HFF-Myc (cell line): ENCODE results near the gene LCLAT1.
A peak's percentile ranks its signal among the peaks of the same experiment; 100 is the strongest.

ENCODE experiments used
- DNase-seq: peaks from one replicate; pipeline ENCODE4 v3.0.0-alpha.2; 2011; ENCODE audit warnings: low read depth; ENCODE audit errors: extremely low read depth
- H3K4me3 ChIP-seq: replicated peaks from 2 replicates; pipeline ENCODE4 v1.5.1; 2011; ENCODE audit warnings: low read depth, mild to moderate bottlenecking, control low read depth, low read length
- TF ChIP-seq, protein P1 (sequence below): IDR thresholded peaks from 2 replicates; pipeline ENCODE4 v1.5.1; 2012; ENCODE audit warnings: mild to moderate bottlenecking, low read depth, low read length, control low read depth; ENCODE audit errors: missing control alignments

LCLAT1 gene

DNA sequence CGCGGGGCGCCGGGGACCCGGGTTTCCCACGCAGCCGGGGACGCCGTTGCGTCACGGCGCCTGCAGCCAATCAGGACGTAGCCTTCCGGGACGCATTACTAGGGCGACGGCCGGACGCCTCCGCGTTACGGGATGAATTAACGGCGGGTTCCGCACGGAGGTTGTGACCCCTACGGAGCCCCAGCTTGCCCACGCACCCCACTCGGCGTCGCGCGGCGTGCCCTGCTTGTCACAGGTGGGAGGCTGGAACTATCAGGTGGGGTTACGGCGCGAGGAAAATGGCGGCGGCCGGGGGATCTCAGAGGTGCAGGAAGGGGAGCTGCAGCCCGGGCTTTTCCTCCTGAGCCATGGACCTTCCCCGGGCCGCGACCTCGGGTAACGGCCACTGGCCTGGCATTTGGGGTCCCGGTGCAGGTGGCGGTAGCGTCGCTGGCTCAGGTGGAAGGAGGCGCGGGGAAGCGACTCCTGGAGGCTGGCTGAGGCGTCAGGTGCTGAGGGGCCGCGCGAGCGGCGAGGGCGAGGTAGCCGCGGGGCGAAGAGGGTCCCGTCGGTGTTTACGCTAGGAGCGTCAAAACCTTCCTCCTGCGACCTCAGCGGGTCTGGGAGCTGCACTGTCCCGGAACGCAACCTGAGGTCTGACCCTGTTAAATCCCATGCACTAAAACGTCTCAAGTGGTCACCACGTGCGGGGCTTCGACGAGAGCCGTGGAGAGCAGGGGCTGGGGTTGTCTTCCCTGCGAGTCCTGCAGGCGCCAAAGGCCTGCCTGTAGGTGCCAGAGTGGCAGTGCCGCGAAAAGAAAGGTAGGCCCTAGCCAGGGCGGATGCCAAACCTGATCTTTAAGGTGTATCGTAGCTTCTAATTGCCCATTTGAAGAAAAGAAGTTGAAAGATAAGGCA, at the start of gene LCLAT1:
Gene LCLAT1 (plus strand): TSS at position 98 of the 897 bp plus-strand sequence. CDS start 78,345 bp downstream, outside the sequence.
- peak within 1 kb of the TSS; percentile 91 for H3K4me3 ChIP-seq
- TF ChIP-seq, protein P1, sequence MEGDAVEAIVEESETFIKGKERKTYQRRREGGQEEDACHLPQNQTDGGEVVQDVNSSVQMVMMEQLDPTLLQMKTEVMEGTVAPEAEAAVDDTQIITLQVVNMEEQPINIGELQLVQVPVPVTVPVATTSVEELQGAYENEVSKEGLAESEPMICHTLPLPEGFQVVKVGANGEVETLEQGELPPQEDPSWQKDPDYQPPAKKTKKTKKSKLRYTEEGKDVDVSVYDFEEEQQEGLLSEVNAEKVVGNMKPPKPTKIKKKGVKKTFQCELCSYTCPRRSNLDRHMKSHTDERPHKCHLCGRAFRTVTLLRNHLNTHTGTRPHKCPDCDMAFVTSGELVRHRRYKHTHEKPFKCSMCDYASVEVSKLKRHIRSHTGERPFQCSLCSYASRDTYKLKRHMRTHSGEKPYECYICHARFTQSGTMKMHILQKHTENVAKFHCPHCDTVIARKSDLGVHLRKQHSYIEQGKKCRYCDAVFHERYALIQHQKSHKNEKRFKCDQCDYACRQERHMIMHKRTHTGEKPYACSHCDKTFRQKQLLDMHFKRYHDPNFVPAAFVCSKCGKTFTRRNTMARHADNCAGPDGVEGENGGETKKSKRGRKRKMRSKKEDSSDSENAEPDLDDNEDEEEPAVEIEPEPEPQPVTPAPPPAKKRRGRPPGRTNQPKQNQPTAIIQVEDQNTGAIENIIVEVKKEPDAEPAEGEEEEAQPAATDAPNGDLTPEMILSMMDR = no peak
- peak; percentile 47 for DNase-seq

DNA sequence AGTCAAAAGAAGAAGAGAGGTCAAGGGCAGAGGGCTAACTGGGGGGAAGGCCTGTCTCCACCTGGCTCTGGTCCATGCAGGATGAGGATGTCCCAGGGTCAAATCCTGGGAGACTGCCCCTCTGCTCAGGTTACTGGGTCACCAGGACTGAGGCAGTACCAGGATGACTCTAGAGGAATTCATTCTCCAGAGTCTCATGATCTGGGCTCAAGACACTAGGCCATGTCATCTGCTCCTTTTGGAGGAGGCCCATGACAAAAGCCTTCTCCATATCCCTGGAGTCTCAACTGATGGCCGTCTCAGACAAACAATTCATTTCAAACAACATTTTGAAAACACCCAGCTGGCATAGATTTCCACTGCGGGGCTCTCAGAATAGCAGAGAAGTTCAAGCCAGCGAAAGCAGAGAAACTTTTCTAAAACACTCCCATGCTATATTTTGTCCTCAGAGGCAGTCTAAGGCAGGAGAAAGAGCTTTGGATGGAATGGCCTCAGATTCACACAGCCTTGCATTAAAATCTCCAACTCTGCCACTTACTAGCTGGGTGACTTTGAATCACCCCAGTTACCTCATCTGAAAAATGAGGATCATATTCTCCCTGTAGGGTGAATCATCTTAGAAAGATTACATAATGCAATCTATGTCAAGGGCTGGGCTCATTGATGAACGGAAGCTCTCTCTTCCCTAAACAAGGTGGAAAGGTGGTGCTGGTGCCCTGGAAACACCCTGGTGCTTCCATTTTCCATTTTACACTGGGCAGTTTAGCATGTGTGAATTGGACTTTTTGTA, 48.8 kb upstream of the LCLAT1 start:
- no peak overlapping the region for H3K4me3 ChIP-seq
- TF ChIP-seq, protein P1 = no peak
- no peak for DNase-seq

GRCh38 chr2:30400151-30400954, 46.7 kb upstream of the LCLAT1 start:
- TF ChIP-seq, protein P1 = no peak
- no peak overlapping the region for H3K4me3 ChIP-seq
- DNase-seq = no peak

DNA sequence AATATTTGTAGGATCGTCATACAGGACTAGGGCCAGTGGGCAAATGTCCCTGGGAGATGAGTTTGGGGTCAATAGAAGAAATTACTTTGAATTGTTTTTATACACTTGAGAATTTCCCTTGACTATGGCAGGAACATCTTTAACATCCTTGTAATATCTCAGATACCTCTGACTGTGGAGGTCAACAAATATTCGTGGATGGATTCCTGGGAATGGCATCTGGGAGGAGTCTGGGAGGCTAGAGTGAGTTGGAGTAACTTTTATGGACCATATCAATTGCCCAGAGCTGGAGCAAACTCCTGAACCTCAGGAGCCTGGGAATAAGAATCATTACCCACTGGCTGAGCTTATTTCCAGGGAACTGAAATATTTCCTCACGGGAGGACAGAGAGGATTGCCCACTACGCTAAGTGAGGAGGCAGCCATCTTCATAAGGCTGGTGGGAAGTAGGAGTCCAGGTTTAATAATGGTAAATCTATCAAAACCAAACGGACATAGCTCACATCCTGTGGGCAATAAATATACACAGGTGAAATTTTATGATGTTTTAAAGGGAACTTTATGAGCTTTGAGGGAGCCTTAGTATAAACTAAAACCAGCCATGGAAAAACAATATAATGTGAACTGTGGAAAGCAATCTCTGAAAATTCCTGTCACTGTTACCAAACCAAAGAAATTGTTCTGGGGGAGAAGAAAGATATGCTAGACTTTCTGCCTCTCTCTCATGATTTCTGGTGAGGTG, 44.4 kb upstream of the LCLAT1 start:
- DNase-seq = no peak
- TF ChIP-seq, protein P1 = no peak
- no peak overlapping the region for H3K4me3 ChIP-seq

DNA sequence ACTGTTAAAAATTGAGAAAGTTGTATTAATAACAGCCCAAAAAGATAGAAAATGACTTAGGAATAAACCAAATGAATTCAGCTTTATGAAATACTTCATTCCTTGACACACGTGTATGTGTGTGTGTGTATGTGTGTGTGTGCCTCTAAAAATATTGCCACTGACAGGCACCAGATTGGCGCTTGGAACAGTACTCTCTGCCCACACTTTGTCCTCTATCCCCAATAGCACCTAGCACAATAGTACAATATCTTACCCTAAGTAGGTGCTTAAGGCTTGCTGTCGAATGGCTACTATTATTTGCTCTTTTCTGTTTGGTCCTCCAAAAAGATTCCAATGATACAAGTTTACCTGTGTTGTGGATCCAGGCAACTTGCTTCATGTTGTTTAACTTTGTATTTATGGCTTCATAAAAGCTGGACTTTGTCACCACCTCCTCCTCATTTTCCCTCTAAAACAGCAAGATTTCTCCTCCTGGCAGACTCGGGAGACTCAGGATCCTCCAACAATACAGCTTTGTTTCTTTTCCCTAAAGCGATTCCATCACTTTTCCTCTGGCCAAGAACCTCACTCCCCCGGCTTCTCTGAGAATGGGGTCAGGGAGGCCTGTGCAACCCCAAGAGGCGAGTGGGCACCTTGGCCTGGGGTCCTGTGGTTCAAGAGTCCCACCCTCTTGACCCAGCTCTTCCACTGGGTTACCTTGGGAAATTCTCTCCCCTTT, 43.3 kb upstream of the LCLAT1 start:
- no peak overlapping the region for H3K4me3 ChIP-seq
- DNase-seq = no peak
- TF ChIP-seq, protein P1 = no peak
